ENCODE data around the gene AGBL4. TPM values are rescaled to one million over a fixed set of nuclear protein-coding genes. Genes with fewer than 3 reads are reported as not detected.

AGBL4 gene
- total RNA-seq, 1 experiment from 2014 or later: 0.33 TPM

- intact Hi-C loops (cut with micrococcal nuclease): no loop called here
- Histone ChIP-seq H3K9me2 (replicated peaks; ENCODE audit: low read length) (no peaks in the 10 kb centered on the region), H3K4me2 (ENCODE audit: low read length) (no peak overlapping the region), H3K27ac (ENCODE audit: low read length) (no peak overlapping the region), H3K4me3 (ENCODE audit: low read length) (no peak overlapping the region), H3F3A (ENCODE audit: low read length, unreplicated experiment) (no peaks in the 10 kb centered on the region), H3K4me1 (ENCODE audit: insufficient read depth, low read length) (no peaks in the 10 kb centered on the region), H3K9me3 (ENCODE audit: low read length) (no peaks in the 10 kb centered on the region), H3K79me2 (ENCODE audit: low read length) (no peaks in the 10 kb centered on the region), H2AFZ (ENCODE audit: low read length) (no peak overlapping the region), H3K36me3 (ENCODE audit: low read depth, low read length) (no peaks in the 10 kb centered on the region), H4K20me1 (ENCODE audit: low read length) (no peaks in the 10 kb centered on the region), H3K9ac (ENCODE audit: low read length) (no peak overlapping the region), H3K27me3 (ENCODE audit: low read length) (no peaks in the 10 kb centered on the region)
- POLR2A ChIA-PET (ENCODE audit: unreplicated experiment): no interaction called here
- CTCF ChIA-PET: no interaction called here
- no peak for ATAC-seq
- no peak for TF ChIP-seq CTCF (conservative IDR thresholded peaks at IDR 0.05; ENCODE audit: low read depth, low read length)
- no peak for TF ChIP-seq EZH2phosphoT487 (IDR thresholded peaks at IDR 0.05; ENCODE audit: borderline replicate concordance, low read length)
- no peak for TF ChIP-seq EZH2 (IDR thresholded peaks at IDR 0.05; ENCODE audit: low read length, unreplicated experiment)
- no TSS peak for BruUV-seq (replicated peaks)
- DNase-seq: no peak
These were observed 1134.1 kb downstream of the AGBL4 start for GRCh38 chr1:48889615-48890014.

GRCh38 chr1:48889082-48889481 lies 1134.7 kb downstream of the AGBL4 start:
- ChIA-PET CTCF (no interaction called here), POLR2A (ENCODE audit: unreplicated experiment) (no interaction called here)
- no peaks in the 10 kb centered on the region for H3K36me3 ChIP-seq (ENCODE audit: low read depth, low read length)
- ATAC-seq: no peak
- no peaks in the 10 kb centered on the region for H3K79me2 ChIP-seq (ENCODE audit: low read length)
- H3K9me3 ChIP-seq (ENCODE audit: low read length): no peaks in the 10 kb centered on the region
- H2AFZ ChIP-seq (ENCODE audit: low read length): no peak overlapping the region
- no peak for DNase-seq
- intact Hi-C loops (cut with micrococcal nuclease): no loop called here
- no peak overlapping the region for H3K4me2 ChIP-seq (ENCODE audit: low read length)
- no TSS peak for BruUV-seq (replicated peaks)
- H3K9ac ChIP-seq (ENCODE audit: low read length): no peak overlapping the region
- no peaks in the 10 kb centered on the region for H3K4me1 ChIP-seq (ENCODE audit: insufficient read depth, low read length)
- no peaks in the 10 kb centered on the region for H3K9me2 ChIP-seq (replicated peaks; ENCODE audit: low read length)
- no peak overlapping the region for H3K4me3 ChIP-seq (ENCODE audit: low read length)
- no peak overlapping the region for H3K27ac ChIP-seq (ENCODE audit: low read length)
- H4K20me1 ChIP-seq (ENCODE audit: low read length): no peaks in the 10 kb centered on the region
- TF ChIP-seq CTCF (conservative IDR thresholded peaks at IDR 0.05; ENCODE audit: low read depth, low read length) (no peak), EZH2phosphoT487 (IDR thresholded peaks at IDR 0.05; ENCODE audit: borderline replicate concordance, low read length) (no peak), EZH2 (IDR thresholded peaks at IDR 0.05; ENCODE audit: low read length, unreplicated experiment) (no peak)
- H3K27me3 ChIP-seq (ENCODE audit: low read length): no peaks in the 10 kb centered on the region
- H3F3A ChIP-seq (ENCODE audit: low read length, unreplicated experiment): no peaks in the 10 kb centered on the region

- no peaks in the 10 kb centered on the region for H3F3A ChIP-seq (ENCODE audit: low read length, unreplicated experiment)
- no peaks in the 10 kb centered on the region for H3K9me2 ChIP-seq (replicated peaks; ENCODE audit: low read length)
- H3K36me3 ChIP-seq (ENCODE audit: low read depth, low read length): no peaks in the 10 kb centered on the region
- ATAC-seq (no peak), DNase-seq (no peak)
- no peak overlapping the region for H3K27ac ChIP-seq (ENCODE audit: low read length)
- H3K9me3 ChIP-seq (ENCODE audit: low read length): no peaks in the 10 kb centered on the region
- no peaks in the 10 kb centered on the region for H4K20me1 ChIP-seq (ENCODE audit: low read length)
- no peak overlapping the region for H3K4me2 ChIP-seq (ENCODE audit: low read length)
- intact Hi-C loops (cut with micrococcal nuclease): no loop called here
- H3K79me2 ChIP-seq (ENCODE audit: low read length): no peaks in the 10 kb centered on the region
- no peak overlapping the region for H3K9ac ChIP-seq (ENCODE audit: low read length)
- H3K27me3 ChIP-seq (ENCODE audit: low read length): no peaks in the 10 kb centered on the region
- H3K4me1 ChIP-seq (ENCODE audit: insufficient read depth, low read length): no peaks in the 10 kb centered on the region
- no peak for TF ChIP-seq EZH2 (IDR thresholded peaks at IDR 0.05; ENCODE audit: low read length, unreplicated experiment)
- TF ChIP-seq CTCF (conservative IDR thresholded peaks at IDR 0.05; ENCODE audit: low read depth, low read length): no peak
- TF ChIP-seq EZH2phosphoT487 (IDR thresholded peaks at IDR 0.05; ENCODE audit: borderline replicate concordance, low read length): no peak
- H3K4me3 ChIP-seq (ENCODE audit: low read length): no peak overlapping the region
- no TSS peak for BruUV-seq (replicated peaks)
- H2AFZ ChIP-seq (ENCODE audit: low read length): no peak overlapping the region
- POLR2A ChIA-PET (ENCODE audit: unreplicated experiment): no interaction called here
- CTCF ChIA-PET: no interaction called here
These were observed 1136.0 kb downstream of the AGBL4 start for GRCh38 chr1:48887796-48888195.
